Epithelial cell of proximal tubule (primary cell): ENCODE data around the gene TUBGCP6. TPM values are rescaled to one million over a fixed set of nuclear protein-coding genes. Genes with fewer than 3 reads are reported as not detected.

Source experiments
- DNase-seq: peaks from one replicate; pipeline ENCODE4 v3.0.0-alpha.2; 2011; ENCODE audit warnings: low read depth
- H3K4me3 ChIP-seq: 2 replicates; pipeline ENCODE4 v1.5.1; 2011; ENCODE audit warnings: low read depth, mild to moderate bottlenecking, low read length
- total RNA-seq: library from RNA; depleted of rRNA; stranded (reverse); fragments of >200 nt; gene quantifications from 2 replicates; pipeline ENCODE4 v1.2.3, GENCODE V29; 2015
- TF ChIP-seq, protein P1 (sequence below): conservative IDR thresholded peaks from 2 replicates; pipeline ENCODE4 v1.5.1; 2012; ENCODE audit warnings: low read depth, mild to moderate bottlenecking, low read length

Gene TUBGCP6
- total RNA-seq, 1 donor from 2014 or later, result 26.1 TPM

DNA sequence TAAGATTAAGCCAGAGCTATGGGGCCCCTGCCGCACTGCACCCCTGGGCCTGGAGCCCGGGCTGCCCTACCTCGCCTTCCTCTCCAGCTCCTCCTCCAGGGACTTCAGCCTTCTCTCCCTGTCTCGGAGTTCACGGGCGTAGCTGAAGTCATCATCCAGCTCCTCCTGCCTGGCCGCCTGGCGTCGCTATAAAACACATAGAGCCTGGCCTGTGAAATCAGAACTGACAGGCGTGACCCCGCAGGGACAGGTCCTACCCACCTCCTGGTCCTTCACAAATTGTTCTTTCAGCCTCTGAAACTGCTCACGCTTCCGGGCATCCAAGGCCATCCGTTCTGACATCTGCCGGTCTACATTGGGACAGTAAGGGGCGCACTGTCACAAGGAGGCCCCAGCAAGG is 20.8 kb downstream of the TUBGCP6 start:
- H3K4me3 ChIP-seq, result no peak overlapping the region
- DNase-seq, result no peak
- TF ChIP-seq, protein P1, sequence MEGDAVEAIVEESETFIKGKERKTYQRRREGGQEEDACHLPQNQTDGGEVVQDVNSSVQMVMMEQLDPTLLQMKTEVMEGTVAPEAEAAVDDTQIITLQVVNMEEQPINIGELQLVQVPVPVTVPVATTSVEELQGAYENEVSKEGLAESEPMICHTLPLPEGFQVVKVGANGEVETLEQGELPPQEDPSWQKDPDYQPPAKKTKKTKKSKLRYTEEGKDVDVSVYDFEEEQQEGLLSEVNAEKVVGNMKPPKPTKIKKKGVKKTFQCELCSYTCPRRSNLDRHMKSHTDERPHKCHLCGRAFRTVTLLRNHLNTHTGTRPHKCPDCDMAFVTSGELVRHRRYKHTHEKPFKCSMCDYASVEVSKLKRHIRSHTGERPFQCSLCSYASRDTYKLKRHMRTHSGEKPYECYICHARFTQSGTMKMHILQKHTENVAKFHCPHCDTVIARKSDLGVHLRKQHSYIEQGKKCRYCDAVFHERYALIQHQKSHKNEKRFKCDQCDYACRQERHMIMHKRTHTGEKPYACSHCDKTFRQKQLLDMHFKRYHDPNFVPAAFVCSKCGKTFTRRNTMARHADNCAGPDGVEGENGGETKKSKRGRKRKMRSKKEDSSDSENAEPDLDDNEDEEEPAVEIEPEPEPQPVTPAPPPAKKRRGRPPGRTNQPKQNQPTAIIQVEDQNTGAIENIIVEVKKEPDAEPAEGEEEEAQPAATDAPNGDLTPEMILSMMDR, result no peak

DNA sequence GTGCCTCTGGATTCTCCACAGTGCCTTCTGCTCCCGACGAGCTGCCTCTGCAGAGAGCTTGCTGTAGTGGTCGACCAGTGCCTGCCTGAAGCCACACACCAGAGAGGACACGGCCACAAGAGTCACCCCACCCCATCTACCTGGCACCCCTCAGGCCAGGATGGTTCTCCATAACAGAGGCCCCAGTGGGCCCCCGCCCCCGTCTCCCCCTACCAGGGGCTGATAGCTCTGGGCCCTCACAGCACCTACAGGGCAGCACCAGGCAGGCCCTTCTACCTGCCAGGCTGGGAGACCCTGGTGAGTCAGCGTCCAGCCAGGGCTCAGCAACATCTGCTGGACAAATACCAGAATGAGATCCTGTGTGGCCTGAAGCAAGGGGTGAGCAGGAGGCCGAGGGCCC is 22.3 kb downstream of the TUBGCP6 start:
- H3K4me3 ChIP-seq, result no peak overlapping the region
- TF ChIP-seq, protein P1, result no peak
- no peak for DNase-seq

DNA sequence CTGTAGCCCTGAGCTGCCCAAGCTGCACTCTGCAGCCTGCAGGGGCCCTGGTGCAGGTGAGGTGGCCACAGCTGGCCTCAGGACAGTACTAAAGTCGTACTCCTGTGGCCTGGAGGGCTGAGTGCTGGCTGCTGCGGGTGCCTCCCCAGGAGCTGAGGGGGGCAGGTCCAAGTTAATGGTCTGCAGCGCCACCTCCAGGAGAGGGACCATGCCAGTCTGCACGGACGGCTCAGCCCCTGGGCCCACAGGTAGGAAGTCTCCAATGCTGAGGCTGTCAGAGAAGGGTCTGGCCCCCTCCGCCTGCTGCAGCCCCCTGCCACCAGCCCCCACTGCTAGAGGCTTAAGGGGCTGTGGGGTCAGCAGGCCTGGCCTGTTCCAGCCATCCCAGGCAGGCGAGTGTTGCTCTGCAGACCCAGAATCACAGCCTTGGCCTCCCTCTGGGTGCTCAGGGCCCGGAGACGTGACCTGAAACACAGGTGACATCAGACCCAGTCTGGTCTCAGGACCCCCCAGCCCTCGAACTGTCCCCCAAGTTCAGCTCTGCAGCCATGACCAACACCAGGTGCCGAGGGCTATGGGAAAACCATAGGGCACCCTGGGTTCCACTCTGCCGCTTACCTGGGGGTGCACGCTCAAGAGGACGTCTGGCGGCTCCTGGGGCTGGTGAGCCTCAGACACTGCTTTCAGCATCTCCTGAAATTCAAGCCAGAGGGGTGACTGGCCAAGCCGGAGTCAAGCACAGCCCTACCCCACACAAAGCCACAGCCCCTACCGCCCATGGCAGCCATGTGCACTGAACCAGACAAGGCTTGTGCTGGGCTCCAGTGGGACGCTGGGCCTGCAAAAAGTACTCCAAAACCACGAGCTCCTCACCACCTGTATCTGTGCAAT is 23.2 kb downstream of the TUBGCP6 start:
- no peak for DNase-seq
- no peak overlapping the region for H3K4me3 ChIP-seq
- TF ChIP-seq, protein P1, result no peak

DNA sequence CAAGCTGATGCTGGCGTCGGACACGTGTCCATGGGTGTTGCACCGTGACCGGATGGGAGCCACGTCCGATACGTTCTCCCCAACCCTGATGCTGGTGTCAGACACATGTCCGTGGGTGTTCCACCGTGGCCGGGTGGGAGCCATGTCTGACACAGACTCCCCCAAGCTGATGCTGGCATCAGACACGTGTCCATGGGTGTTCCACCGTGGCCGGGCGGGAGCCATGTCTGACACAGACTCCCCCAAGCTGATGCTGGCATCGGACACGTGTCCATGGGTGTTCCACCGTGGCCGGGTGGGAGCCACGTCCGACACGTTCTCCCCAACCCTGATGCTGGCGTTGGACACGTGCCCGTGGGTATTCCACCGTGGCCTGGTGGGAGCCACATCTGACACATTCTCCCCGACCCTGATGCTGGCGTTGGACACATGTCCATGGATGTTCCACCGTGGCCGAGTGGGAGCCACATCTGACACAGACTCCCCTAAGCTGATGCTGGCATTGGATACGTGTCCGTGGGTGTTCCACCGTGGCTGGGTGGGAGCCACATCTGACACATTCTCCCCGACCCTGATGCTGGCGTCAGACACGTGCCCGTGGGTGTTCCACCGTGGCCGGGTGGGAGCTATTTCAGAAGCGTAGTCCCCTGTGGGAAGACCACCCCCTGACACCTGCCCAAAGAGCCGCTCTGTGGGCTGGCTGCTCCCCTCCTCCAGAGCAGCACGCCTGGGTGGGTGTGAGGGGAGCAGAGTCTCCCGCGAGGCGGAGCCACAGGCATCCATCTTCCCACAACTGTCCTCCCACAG is 24.0 kb downstream of the TUBGCP6 start:
- DNase-seq, result no peak
- H3K4me3 ChIP-seq, result no peak overlapping the region
- TF ChIP-seq, protein P1, result no peak

DNA sequence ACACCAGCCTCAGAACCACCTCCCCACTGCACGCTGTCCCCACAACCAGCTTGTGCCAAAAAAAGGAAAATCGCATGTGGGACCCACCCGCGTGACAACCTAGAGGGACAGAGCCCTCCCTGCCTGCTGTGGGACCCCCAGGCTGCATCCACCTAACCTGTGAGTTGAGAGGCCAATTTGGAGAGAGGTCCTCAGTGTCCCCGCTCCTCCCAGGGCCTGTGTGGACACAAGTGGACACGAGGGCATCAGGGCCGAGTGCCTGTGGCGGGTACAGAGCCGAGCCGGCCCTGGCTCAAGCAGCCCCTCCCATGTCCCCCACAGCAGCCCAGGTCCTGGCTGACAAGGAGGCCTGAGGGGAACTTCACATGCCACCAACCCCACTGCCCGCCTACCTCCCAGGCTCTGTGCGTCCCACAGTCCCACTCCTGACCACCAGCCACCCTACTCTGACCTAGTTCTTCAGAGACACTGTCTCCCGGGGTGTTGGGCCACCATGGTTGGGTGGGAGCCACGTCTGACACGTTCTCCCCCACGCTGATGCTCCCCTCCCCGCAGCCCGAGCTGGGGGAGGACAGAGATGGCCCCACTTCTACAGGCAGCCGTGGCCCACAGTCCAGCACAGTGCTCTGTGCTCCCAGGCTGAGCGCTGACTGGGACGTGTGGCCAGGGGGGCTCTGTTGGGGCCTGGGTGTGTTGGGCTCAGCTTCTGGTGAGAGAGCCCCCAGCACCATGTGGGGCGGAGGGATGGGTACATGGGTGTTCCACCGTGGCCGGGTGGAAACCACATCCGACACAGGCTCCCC is 24.8 kb downstream of the TUBGCP6 start:
- no peak overlapping the region for H3K4me3 ChIP-seq
- DNase-seq, result no peak
- TF ChIP-seq, protein P1, result no peak

DNA sequence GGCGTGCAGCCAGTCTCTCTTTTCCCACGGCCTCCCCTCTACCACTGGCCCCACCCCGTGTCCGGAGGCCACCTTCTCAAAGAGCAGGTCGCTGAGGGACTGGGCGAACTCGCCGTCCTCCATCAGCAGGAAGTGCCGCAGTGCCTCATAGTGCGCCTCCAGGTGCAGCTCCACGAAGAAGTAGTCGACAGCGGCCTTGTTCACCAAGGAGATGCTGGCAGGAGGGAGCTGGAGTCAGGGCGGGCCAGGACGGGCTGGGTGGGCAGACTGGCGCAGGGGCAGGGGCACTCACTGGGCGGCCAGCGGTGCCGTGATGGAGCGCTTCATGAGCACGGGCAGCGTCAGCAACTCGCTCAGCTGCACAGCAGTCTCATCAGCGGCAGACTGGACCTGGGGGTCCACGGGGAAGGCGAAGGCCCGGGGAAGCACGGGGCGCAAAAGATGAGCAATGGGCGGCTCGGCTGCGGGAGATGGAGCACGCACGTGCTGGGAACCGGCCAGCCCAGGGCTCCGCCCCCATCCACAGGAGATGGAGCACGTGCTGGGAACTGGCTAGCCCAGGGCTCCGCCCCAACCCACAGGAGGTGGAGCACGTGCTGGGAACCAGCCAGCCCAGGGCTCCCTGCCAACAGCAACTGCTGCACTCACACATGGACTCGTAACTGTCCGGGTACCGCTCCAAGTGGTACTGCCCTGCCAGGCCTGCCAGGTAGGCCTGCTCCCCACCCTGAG is 25.7 kb downstream of the TUBGCP6 start:
- DNase-seq, result no peak
- TF ChIP-seq, protein P1, result no peak
- H3K4me3 ChIP-seq, result no peak overlapping the region
